Kidney (tissue), 14 donors: ENCODE results near the gene BICC1. TPM values are rescaled to one million over a fixed set of nuclear protein-coding genes. Genes with fewer than 3 reads are reported as not detected.

Source experiments
- DNase-seq, 5 donors: peaks; one replicate each; pipeline ENCODE4 v3.0.0-alpha.2; 2013 to 2020
- FAIRE-seq: peaks from 2 replicates; lab custom pipeline; 2012; peaks lifted over from hg19 to GRCh38; lab: Jason Lieb, UNC
- H3K27ac ChIP-seq, 2 donors: one replicate each; pipeline ENCODE4 v1.7.0; 2013; ENCODE audit warnings: low read depth in 2 of 2, low read length in 2 of 2, inconsistent platforms in 1 of 2
- H3K27me3 ChIP-seq: one replicate; pipeline ENCODE4 v1.7.1; 2013; ENCODE audit warnings: low read length, inconsistent platforms; ENCODE audit not compliant: control insufficient read depth, insufficient read depth
- H3K36me3 ChIP-seq, 3 donors: one replicate each; pipeline versions ENCODE4 v1.7.0 to v1.7.1; 2013; ENCODE audit warnings: low read length in 3 of 3, control low read depth in 1 of 3, inconsistent platforms in 1 of 3; ENCODE audit not compliant: insufficient read depth in 3 of 3, control insufficient read depth in 2 of 3
- H3K4me1 ChIP-seq, 3 donors: one replicate each; pipeline versions ENCODE4 v1.7.0 to v1.7.1; 2013; ENCODE audit warnings: low read length in 3 of 3, inconsistent platforms in 1 of 3, low read depth in 1 of 3; ENCODE audit not compliant: control insufficient read depth in 2 of 3, insufficient read depth in 2 of 3
- H3K4me3 ChIP-seq, 3 donors: one replicate each; pipeline versions ENCODE4 v1.7.0 to v1.8.1; 2013; ENCODE audit warnings: low read length in 3 of 3, control low read depth in 1 of 3, inconsistent platforms in 1 of 3
- H3K9ac ChIP-seq, 3 donors: one replicate each; pipeline versions ENCODE4 v1.7.0 to v1.7.1; 2013; ENCODE audit warnings: low read length in 3 of 3, control low read depth in 1 of 3, inconsistent platforms in 1 of 3
- H3K9me3 ChIP-seq, 3 donors: one replicate each; pipeline versions ENCODE4 v1.7.0 to v1.7.1; 2013; ENCODE audit warnings: low read length in 3 of 3, control low read depth in 1 of 3, inconsistent platforms in 1 of 3; ENCODE audit not compliant: control insufficient read depth in 2 of 3, insufficient read depth in 1 of 3
- intact Hi-C: fragments of 100-400 bp; cut with DNase I; formaldehyde crosslinking; loops from one replicate; pipeline ENCODE4 v1.11.1; 2022
- polyA plus RNA-seq: library from polyadenylated mRNA; stranded (reverse); fragments of 350-450 nt; fragmentation: Illumina TruSeq; extraction: RNeasy Lipid Tissue Mini Kit (QIAGEN cat#74804); gene quantifications from one replicate; pipeline ENCODE4 v1.2.3, GENCODE V29; 2014; ENCODE audit warnings: low read depth, low replicate concordance; ENCODE audit not compliant: insufficient read depth
- total RNA-seq: library from RNA; stranded (reverse); fragmentation: NEBNext Ultra II Directional; extraction: Animal tissue kit (Norgen Biotek cat#: 25700); gene quantifications from one replicate; pipeline ENCODE4 v1.2.1, GENCODE V29; 2021
- TF ChIP-seq, protein P1 (sequence below): IDR thresholded peaks from 3 replicates; pipeline ENCODE4 v1.5.1; 2012; ENCODE audit warnings: mild to moderate bottlenecking, moderate library complexity, borderline replicate concordance; ENCODE audit not compliant: insufficient read depth; ENCODE audit errors: extremely low read depth
- donor health status: control.
- donor health status: control.
- donor health status: control.
- donor health status: control.
- donor health status: control.
- donor health status: DM: yes; HTN: yes; CAD: no.
- donor health status: Normal renal cell carcinoma (clear cell type).

BICC1 gene
- total and polyA plus RNA-seq, 2 donors from 2014 or later, result 21.0 to 136 TPM

DNA sequence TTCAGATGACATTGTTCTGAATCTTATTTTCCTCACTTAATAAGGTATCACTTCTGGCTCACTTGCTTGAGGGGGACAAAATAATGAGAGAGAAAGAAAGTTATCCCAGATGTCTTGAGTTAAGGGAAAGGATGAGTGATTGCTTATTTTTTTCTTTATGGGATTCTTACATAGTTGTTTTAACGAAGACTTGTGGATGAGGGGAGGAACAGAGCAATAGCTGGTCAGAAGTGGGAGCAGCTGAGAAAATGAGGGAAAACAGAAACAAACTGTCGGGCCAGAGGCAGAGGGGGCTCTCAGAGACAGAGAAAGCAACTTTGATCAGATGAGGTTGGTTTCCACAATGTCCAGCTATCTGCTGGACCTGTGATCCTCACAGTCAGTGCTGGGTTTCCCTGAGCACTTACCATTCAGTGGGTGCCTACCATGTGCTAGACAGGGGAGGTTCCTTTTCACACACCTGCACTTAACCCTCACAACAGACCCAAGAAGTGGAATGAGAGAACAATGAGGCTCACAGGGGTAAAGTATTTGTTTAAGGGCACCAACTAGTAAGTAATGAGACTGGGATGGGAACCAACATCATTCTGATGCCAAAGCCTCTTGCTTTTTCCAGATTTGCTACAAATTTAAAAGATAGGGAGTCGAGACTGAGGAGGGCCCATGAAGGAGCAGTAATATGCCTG, 64.2 kb downstream of the BICC1 start:
- no peak for FAIRE-seq
- Histone ChIP-seq H3K9me3 (no peaks in the 10 kb centered on the region), H3K27ac (peak overlapping the region; percentile 23 to 65), H3K4me1 (peaks cover 0 to 25% (median 5%) of the 10 kb centered on the region in 3 donors), H3K36me3 (no peaks in the 10 kb centered on the region), H3K9ac (no peak overlapping the region), H3K4me3 (no peak overlapping the region), H3K27me3 (no peaks in the 10 kb centered on the region)
- TF ChIP-seq, protein P1, sequence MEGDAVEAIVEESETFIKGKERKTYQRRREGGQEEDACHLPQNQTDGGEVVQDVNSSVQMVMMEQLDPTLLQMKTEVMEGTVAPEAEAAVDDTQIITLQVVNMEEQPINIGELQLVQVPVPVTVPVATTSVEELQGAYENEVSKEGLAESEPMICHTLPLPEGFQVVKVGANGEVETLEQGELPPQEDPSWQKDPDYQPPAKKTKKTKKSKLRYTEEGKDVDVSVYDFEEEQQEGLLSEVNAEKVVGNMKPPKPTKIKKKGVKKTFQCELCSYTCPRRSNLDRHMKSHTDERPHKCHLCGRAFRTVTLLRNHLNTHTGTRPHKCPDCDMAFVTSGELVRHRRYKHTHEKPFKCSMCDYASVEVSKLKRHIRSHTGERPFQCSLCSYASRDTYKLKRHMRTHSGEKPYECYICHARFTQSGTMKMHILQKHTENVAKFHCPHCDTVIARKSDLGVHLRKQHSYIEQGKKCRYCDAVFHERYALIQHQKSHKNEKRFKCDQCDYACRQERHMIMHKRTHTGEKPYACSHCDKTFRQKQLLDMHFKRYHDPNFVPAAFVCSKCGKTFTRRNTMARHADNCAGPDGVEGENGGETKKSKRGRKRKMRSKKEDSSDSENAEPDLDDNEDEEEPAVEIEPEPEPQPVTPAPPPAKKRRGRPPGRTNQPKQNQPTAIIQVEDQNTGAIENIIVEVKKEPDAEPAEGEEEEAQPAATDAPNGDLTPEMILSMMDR, result no peak
- DNase-seq, result peak in 1 of 5 donors; percentile 42
- intact Hi-C loops, result no loop called here

GRCh38 chr10:58577437-58577777, 64.7 kb downstream of the BICC1 start:
- intact Hi-C loops, result no loop called here
- Histone ChIP-seq H3K36me3 (no peaks in the 10 kb centered on the region), H3K9ac (no peak overlapping the region), H3K9me3 (no peaks in the 10 kb centered on the region), H3K4me3 (no peak overlapping the region), H3K27ac (peak overlapping the region; percentile 23 to 65), H3K27me3 (no peaks in the 10 kb centered on the region), H3K4me1 (peaks cover 0 to 25% (median 5%) of the 10 kb centered on the region in 3 donors)
- TF ChIP-seq, protein P1, result no peak
- peak in 2 of 5 donors; percentile 28 to 69 for DNase-seq
- FAIRE-seq, result no peak

- Histone ChIP-seq H3K9ac (no peak overlapping the region), H3K4me1 (peaks cover 0 to 22% (median 5%) of the 10 kb centered on the region in 3 donors), H3K36me3 (no peaks in the 10 kb centered on the region), H3K27ac (peak overlapping the region in 1 of 2 donors; percentile 18), H3K4me3 (peak overlapping the region in 1 of 3 donors; percentile 1), H3K27me3 (no peaks in the 10 kb centered on the region), H3K9me3 (no peaks in the 10 kb centered on the region)
- intact Hi-C loops, result no loop called here
- DNase-seq, result no peak
- no peak for FAIRE-seq
- TF ChIP-seq, protein P1, result no peak
These were observed 65.7 kb downstream of the BICC1 start for GRCh38 chr10:58578366-58578765.
